Heart left ventricle (tissue), 16 donors: ENCODE results near the gene PISD. TPM values are rescaled to one million over a fixed set of nuclear protein-coding genes. Genes with fewer than 3 reads are reported as not detected.

Experiments used
- ATAC-seq, 4 donors: fragments of 200-7000 bp; cut with Tn5 transposase; one replicate each; pipeline ENCODE4 v1.9.1; 2020 to 2022; ENCODE audit warnings: moderate library complexity in 4 of 4, mild to moderate bottlenecking in 3 of 4, moderate number of reproducible peaks in 1 of 4
- DNase-seq, 5 donors: peaks; one replicate each; pipeline ENCODE4 v3.0.0-alpha.2; 2020
- H3K27ac ChIP-seq, 12 donors: fragments of 200-600 bp; sonication (generic) in 4 of 12; one replicate each; pipeline versions ENCODE4 v1.5.0 to v1.8.0; 2016 to 2022; ENCODE audit warnings: mild to moderate bottlenecking in 2 of 12
- H3K27me3 ChIP-seq, 9 donors: fragments of 200-600 bp; sonication (generic) in 2 of 9; one replicate each; pipeline versions ENCODE4 v1.5.1 to v1.8.0; 2016 to 2022; ENCODE audit warnings: mild to moderate bottlenecking in 3 of 9
- H3K36me3 ChIP-seq, 9 donors: fragments of 200-600 bp; sonication (generic) in 2 of 9; one replicate each; pipeline versions ENCODE4 v1.5.0 to v1.8.0; 2018 to 2022; ENCODE audit warnings: mild to moderate bottlenecking in 2 of 9
- H3K4me1 ChIP-seq, 12 donors: fragments of 200-600 bp; sonication (generic) in 4 of 12; one replicate each; pipeline versions ENCODE4 v1.5.0 to v1.8.0; 2016 to 2022; ENCODE audit warnings: mild to moderate bottlenecking in 3 of 12
- H3K4me3 ChIP-seq, 12 donors: fragments of 200-600 bp; sonication (generic) in 4 of 12; one replicate each; pipeline versions ENCODE4 v1.5.0 to v1.8.0; 2017 to 2022; ENCODE audit warnings: mild to moderate bottlenecking in 9 of 12, moderate library complexity in 4 of 12
- H3K9me3 ChIP-seq, 12 donors: fragments of 200-600 bp; sonication (generic) in 4 of 12; one replicate each; pipeline versions ENCODE4 v1.5.0 to v1.8.0; 2016 to 2022; ENCODE audit warnings: mild to moderate bottlenecking in 1 of 12
- POLR2A ChIP-seq, 2 donors: fragments of 450-650 bp; IDR thresholded peaks; one replicate each; pipeline ENCODE4 v1.6.1; 2017; ENCODE audit warnings: antibody characterized with exemption in 2 of 2, mild to moderate bottlenecking in 2 of 2, moderate library complexity in 2 of 2
- WGBS, 4 donors: extraction: QIAGEN DNeasy Blood & Tissue Kit in 2 of 4; methylation state at CpG; one replicate each; pipeline versions ENCODE4 v1.1.5 to v1.1.7; 2013 to 2018; 5-methylcytosine and 5-hydroxymethylcytosine counted together
- intact Hi-C, 10 donors: fragments of 100-400 bp; cut with DNase I; formaldehyde crosslinking; loops; one replicate each; pipeline versions ENCODE4 v1.11.1 to v1.14.2; 2022
- polyA plus RNA-seq, 2 donors: library from polyadenylated mRNA; stranded (reverse); fragments of 200-250 nt; gene quantifications; one replicate each; pipeline ENCODE4 v1.2.3, GENCODE V29; 2013
- total RNA-seq, 9 donors: library from RNA; depleted of rRNA in 2 of 9; stranded (reverse); fragments of >200 nt in 2 of 9; fragmentation: NEBNext Ultra II Directional in 3 of 9; extraction: Animal tissue kit (Norgen Biotek cat#: 25700) in 3 of 9; gene quantifications; one replicate each; pipeline versions ENCODE4 v1.1.0 to v1.2.4, GENCODE V29; 2016 to 2023
- TF ChIP-seq, protein P1 (sequence below), 12 donors: fragments of 200-600 bp; sonication (generic) in 4 of 12; IDR thresholded peaks; one replicate each; pipeline versions ENCODE4 v1.5.0 to v1.8.0; 2018 to 2022; ENCODE audit warnings: antibody characterized with exemption in 12 of 12, mild to moderate bottlenecking in 5 of 12
- donor health status: ischemic (EF 13 %, LVEDD 7.1; RV severe dilation, severe dysfunction).
- donor health status: healthy with polysubstance abuse.
- donor health status: DM: no; HTN: yes; CAD: no.
- donor health status: DM: no; HTN: no; CAD: no.
- donor health status: ischemic (EF 25% LVEDD 6.9; RV normal size, moderate dysfunction).
- donor health status: ischemic (EF 25% LVEDD 5.7; RV mildly dilated, moderate dysfunction).
- donor health status: healthy.
- donor health status: DM: yes; HTN: yes; CAD: no.
- donor health status: ischemic (EF 35%, LVEDD 5.7; RV mildly dilated, moderate dysfunction).
- donor health status: nonischemic (EF 11% LVEDD 7.7; RV severe dilation, severe dysfunction).
- donor health status: DM: yes; HTN: yes; CAD: no.
- donor health status: PGD.
- donor health status: ischemic (EF 29% LVEDD 5.4; RV normal size, mild dysfunction).
- donor health status: nonischemic (EF 23%, LVEDD 6.1; RV moderate dilation, normal function).

PISD gene
- total and polyA plus RNA-seq, 11 donors: 12.3 to 38.1 (median 17.0) TPM

DNA sequence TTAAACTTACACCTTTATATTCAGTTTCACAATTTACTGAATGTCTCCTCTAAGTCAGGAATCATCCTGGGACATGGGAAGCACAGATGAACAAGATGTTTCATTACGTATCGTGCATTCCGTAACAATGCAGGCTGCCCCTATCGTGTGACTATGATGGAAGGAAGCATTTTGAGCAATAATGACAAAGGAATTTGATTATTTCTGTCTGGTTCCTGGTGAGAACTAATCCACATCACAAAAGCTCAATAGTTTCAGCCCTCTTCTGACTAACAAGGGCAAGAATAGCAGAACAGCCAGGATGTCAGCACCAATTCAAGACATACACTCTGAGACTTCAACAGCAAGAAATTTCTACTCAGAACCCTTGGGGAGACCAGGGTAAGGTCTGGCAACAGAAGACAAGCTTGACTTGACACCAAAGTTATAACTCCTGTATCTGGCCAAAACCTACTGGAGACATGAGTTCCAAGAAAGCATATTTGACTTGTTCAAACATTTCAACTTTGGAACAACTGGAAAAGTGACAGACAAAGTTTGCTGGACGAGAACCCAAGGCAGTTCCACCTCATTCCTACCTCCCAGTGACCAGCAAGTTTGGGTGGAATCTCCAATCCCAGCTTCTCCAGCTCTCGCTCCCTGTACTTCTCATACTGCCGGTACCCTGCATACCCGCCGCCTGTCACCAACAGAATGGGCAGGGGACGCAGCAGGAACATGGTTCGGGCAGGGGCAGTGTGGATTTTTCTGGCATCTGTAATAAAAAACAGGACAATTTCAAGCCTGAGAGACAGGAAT lies 14.3 kb downstream of the PISD start:
- TF ChIP-seq POLR2A (IDR thresholded peaks at IDR 0.05): no peak
- TF ChIP-seq, protein P1, sequence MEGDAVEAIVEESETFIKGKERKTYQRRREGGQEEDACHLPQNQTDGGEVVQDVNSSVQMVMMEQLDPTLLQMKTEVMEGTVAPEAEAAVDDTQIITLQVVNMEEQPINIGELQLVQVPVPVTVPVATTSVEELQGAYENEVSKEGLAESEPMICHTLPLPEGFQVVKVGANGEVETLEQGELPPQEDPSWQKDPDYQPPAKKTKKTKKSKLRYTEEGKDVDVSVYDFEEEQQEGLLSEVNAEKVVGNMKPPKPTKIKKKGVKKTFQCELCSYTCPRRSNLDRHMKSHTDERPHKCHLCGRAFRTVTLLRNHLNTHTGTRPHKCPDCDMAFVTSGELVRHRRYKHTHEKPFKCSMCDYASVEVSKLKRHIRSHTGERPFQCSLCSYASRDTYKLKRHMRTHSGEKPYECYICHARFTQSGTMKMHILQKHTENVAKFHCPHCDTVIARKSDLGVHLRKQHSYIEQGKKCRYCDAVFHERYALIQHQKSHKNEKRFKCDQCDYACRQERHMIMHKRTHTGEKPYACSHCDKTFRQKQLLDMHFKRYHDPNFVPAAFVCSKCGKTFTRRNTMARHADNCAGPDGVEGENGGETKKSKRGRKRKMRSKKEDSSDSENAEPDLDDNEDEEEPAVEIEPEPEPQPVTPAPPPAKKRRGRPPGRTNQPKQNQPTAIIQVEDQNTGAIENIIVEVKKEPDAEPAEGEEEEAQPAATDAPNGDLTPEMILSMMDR (IDR thresholded peaks at IDR 0.05): no peak
- DNase-seq: no peak
- Histone ChIP-seq H3K9me3 (no peaks in the 10 kb centered on the region), H3K4me1 (peaks cover 0 to 29% (median 0%) of the 10 kb centered on the region in 12 donors), H3K27ac (no peak overlapping the region), H3K4me3 (no peak overlapping the region), H3K27me3 (no peaks in the 10 kb centered on the region), H3K36me3 (peaks cover 0 to 60% (median 40%) of the 10 kb centered on the region in 9 donors)
- ATAC-seq: no peak
- intact Hi-C loops: no loop called here
- 88 to 95% (median 88%) methylated on average over 11 of the region's 11 CpGs for WGBS, 4 donors

DNA sequence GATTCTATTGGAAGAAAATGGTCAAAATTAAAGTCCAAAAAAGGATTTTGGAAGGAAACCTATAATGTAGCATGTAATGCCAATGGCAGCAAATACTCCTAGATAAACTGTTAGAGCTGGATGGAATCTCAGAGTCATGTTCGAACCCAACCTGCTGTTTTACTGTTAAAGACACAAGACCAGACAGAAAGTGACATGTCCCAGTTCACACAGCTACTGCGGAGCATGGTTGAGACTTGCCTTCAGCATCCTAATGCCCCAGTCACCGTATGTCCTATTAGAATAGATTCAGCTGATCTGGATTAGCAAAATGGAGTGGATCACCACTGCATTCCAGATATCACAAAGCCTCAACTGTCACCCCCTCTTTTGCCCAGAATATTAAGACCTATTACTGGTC lies 14.9 kb downstream of the PISD start:
- DNase-seq (no peak), ATAC-seq (no peak)
- Histone ChIP-seq H3K27ac (no peak overlapping the region), H3K9me3 (no peaks in the 10 kb centered on the region), H3K4me1 (peaks cover 0 to 30% (median 0%) of the 10 kb centered on the region in 12 donors), H3K4me3 (no peak overlapping the region), H3K27me3 (no peaks in the 10 kb centered on the region), H3K36me3 (peaks cover 0 to 66% (median 40%) of the 10 kb centered on the region in 9 donors)
- intact Hi-C loops: no loop called here
- WGBS, 4 donors: 95 to 98% (median 96%) methylated on average over 3 of the region's 3 CpGs
- TF ChIP-seq, protein P1 (IDR thresholded peaks at IDR 0.05): no peak
- no peak for TF ChIP-seq POLR2A (IDR thresholded peaks at IDR 0.05)

GRCh38 chr22:31646186-31647019 lies 15.6 kb downstream of the PISD start:
- peaks cover 0 to 70% (median 40%) of the 10 kb centered on the region in 9 donors for H3K36me3 ChIP-seq
- no peak overlapping the region for H3K4me3 ChIP-seq
- 78 to 80% (median 80%) methylated on average over 6 of the region's 6 CpGs for WGBS, 4 donors
- DNase-seq (no peak), ATAC-seq (peak in 1 of 4 donors; percentile 14)
- H3K4me1 ChIP-seq: peaks cover 0 to 30% (median 0%) of the 10 kb centered on the region in 12 donors
- H3K27me3 ChIP-seq: no peaks in the 10 kb centered on the region
- no peaks in the 10 kb centered on the region for H3K9me3 ChIP-seq
- TF ChIP-seq POLR2A (IDR thresholded peaks at IDR 0.05): no peak
- TF ChIP-seq, protein P1 (IDR thresholded peaks at IDR 0.05): no peak
- H3K27ac ChIP-seq: no peak overlapping the region
- intact Hi-C loops: no loop called here
